SU-DHL-6 (cell line): Measurements from ENCODE around the gene SCN9A.

Experiments used
- H2AFZ ChIP-seq: fragments of 200-600 bp; sonication (generic); 2 replicates; pipeline ENCODE4 v1.6.1; 2014; ENCODE audit warnings: low read depth, mild to moderate bottlenecking, moderate library complexity, mixed read lengths, antibody characterized with exemption, low read length; ENCODE audit not compliant: severe bottlenecking
- H3F3A ChIP-seq: fragments of 200-600 bp; shearing (Covaris generic); 2 replicates; pipeline ENCODE4 v1.6.0; 2016; ENCODE audit warnings: antibody characterized with exemption, mild to moderate bottlenecking; ENCODE audit not compliant: insufficient read depth
- H3K27ac ChIP-seq: fragments of 200-600 bp; sonication (generic); 2 replicates; pipeline ENCODE4 v1.5.1; 2016; ENCODE audit warnings: low read depth, mild to moderate bottlenecking, low read length, moderate library complexity, mixed read lengths
- H3K27me3 ChIP-seq: fragments of 200-600 bp; sonication (generic), shearing (Covaris generic); 2 replicates; pipeline ENCODE4 v1.6.0; 2014; ENCODE audit warnings: mild to moderate bottlenecking, low read length
- H3K36me3 ChIP-seq: fragments of 200-600 bp; sonication (generic); 2 replicates; pipeline ENCODE4 v1.6.1; 2014; ENCODE audit warnings: mild to moderate bottlenecking, low read length, mixed read lengths
- H3K4me2 ChIP-seq: fragments of 300-600, 200-600 bp; shearing (Covaris generic), sonication (generic); 2 replicates; pipeline ENCODE4 v1.6.0; 2014; ENCODE audit warnings: low read length, low read depth, mild to moderate bottlenecking; ENCODE audit not compliant: poor library complexity, severe bottlenecking
- H3K4me3 ChIP-seq: fragments of 200-600 bp; sonication (generic); 2 replicates; pipeline ENCODE4 v1.5.1; 2014; ENCODE audit warnings: antibody characterized with exemption, low read length, mild to moderate bottlenecking, mixed read lengths; ENCODE audit not compliant: insufficient read depth, poor library complexity, severe bottlenecking
- H3K79me2 ChIP-seq: fragments of 200-600 bp; sonication (generic); 2 replicates; pipeline ENCODE4 v1.6.1; 2014; ENCODE audit warnings: mild to moderate bottlenecking, low read length, moderate library complexity; ENCODE audit not compliant: insufficient read depth
- H3K9ac ChIP-seq: fragments of 200-600 bp; sonication (generic); 2 replicates; pipeline ENCODE4 v1.7.0; 2014; ENCODE audit warnings: mild to moderate bottlenecking, low read length
- H3K9me2 ChIP-seq: fragments of 200-600 bp; sonication (generic); replicated peaks from 2 replicates; pipeline ENCODE4 v1.6.1; 2014; ENCODE audit warnings: low read length; ENCODE audit not compliant: insufficient read depth
- H3K9me3 ChIP-seq: fragments of 200-600 bp; sonication (generic); 2 replicates; pipeline ENCODE4 v1.6.1; 2014; ENCODE audit warnings: low read length, mixed read lengths; ENCODE audit not compliant: insufficient read depth
- H4K20me1 ChIP-seq: fragments of 200-600 bp; sonication (generic); 2 replicates; pipeline ENCODE4 v1.6.1; 2014; ENCODE audit warnings: low read depth, mild to moderate bottlenecking, antibody characterized with exemption, low read length, moderate library complexity, mixed read lengths
- EZH2phosphoT487 ChIP-seq: fragments of 200-600 bp; sonication (generic), shearing (Covaris generic); conservative IDR thresholded peaks from 2 replicates; pipeline ENCODE4 v1.6.1; 2018; ENCODE audit warnings: mild to moderate bottlenecking, antibody characterized with exemption, low read length, moderate library complexity, mixed read lengths
- TF ChIP-seq, protein P1 (sequence below): fragments of 200-600 bp; sonication (generic); IDR thresholded peaks from one replicate; pipeline ENCODE4 v1.5.1; 2017; ENCODE audit warnings: antibody characterized with exemption, mild to moderate bottlenecking, low read length, moderate library complexity; ENCODE audit not compliant: insufficient read depth, poor library complexity, severe bottlenecking

Gene SCN9A

DNA sequence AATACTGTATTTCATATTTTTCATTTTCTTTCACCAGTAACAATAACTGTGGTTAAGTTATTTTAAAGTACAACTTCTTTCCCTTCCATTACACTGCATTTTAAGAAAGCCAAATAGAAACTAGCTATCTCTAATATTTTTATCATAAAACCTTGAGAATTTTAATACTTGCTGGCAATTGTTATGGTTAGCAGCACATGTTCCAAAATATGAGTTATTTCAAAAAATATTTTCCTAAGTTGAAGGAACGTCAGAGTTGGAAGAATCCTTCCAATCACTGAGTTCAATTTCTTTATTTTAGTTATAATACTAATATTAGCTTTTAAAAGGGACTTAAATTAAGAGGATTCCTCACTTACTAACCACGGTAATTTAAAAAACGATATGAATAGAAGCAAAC, 68.4 kb downstream of the SCN9A start:
- no peaks in the 10 kb centered on the region for H3K27me3 ChIP-seq
- H4K20me1 ChIP-seq, result no peaks in the 10 kb centered on the region
- no peaks in the 10 kb centered on the region for H3F3A ChIP-seq
- H3K9me3 ChIP-seq, result no peaks in the 10 kb centered on the region
- no peaks in the 10 kb centered on the region for H3K36me3 ChIP-seq
- H3K9ac ChIP-seq, result no peak overlapping the region
- no peak overlapping the region for H3K4me2 ChIP-seq
- no peak overlapping the region for H3K4me3 ChIP-seq
- no peaks in the 10 kb centered on the region for H3K79me2 ChIP-seq
- no peak overlapping the region for H2AFZ ChIP-seq
- no peaks in the 10 kb centered on the region for H3K9me2 ChIP-seq
- TF ChIP-seq, protein P1, sequence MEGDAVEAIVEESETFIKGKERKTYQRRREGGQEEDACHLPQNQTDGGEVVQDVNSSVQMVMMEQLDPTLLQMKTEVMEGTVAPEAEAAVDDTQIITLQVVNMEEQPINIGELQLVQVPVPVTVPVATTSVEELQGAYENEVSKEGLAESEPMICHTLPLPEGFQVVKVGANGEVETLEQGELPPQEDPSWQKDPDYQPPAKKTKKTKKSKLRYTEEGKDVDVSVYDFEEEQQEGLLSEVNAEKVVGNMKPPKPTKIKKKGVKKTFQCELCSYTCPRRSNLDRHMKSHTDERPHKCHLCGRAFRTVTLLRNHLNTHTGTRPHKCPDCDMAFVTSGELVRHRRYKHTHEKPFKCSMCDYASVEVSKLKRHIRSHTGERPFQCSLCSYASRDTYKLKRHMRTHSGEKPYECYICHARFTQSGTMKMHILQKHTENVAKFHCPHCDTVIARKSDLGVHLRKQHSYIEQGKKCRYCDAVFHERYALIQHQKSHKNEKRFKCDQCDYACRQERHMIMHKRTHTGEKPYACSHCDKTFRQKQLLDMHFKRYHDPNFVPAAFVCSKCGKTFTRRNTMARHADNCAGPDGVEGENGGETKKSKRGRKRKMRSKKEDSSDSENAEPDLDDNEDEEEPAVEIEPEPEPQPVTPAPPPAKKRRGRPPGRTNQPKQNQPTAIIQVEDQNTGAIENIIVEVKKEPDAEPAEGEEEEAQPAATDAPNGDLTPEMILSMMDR, result no peak
- TF ChIP-seq EZH2phosphoT487, result no peak
- no peak overlapping the region for H3K27ac ChIP-seq

DNA sequence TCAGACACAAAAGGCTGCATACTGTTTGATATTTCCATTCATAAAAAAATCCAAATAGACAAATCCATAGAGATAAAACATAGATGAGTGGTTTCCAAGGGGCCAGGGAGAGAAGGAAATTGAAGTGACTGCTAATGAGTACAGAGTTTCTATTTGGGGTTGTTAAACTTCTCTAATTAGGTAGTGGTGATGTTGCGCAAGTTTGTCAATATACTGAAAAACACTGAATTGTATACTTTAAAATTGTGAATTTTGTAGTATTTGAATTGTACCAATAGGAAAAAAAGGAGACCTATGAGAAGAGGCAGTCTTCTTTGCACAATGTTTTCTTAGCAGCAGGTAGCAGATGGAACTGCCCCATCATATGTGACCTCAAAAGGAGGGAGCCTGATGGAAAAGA, 71.1 kb downstream of the SCN9A start:
- no peaks in the 10 kb centered on the region for H3K9me3 ChIP-seq
- no peak for TF ChIP-seq EZH2phosphoT487
- TF ChIP-seq, protein P1, result no peak
- no peaks in the 10 kb centered on the region for H3K9me2 ChIP-seq
- no peak overlapping the region for H3K4me3 ChIP-seq
- no peak overlapping the region for H2AFZ ChIP-seq
- H3K27ac ChIP-seq, result no peak overlapping the region
- H3F3A ChIP-seq, result no peaks in the 10 kb centered on the region
- no peaks in the 10 kb centered on the region for H4K20me1 ChIP-seq
- H3K9ac ChIP-seq, result no peak overlapping the region
- no peaks in the 10 kb centered on the region for H3K36me3 ChIP-seq
- no peak overlapping the region for H3K4me2 ChIP-seq
- no peaks in the 10 kb centered on the region for H3K79me2 ChIP-seq
- no peaks in the 10 kb centered on the region for H3K27me3 ChIP-seq

DNA sequence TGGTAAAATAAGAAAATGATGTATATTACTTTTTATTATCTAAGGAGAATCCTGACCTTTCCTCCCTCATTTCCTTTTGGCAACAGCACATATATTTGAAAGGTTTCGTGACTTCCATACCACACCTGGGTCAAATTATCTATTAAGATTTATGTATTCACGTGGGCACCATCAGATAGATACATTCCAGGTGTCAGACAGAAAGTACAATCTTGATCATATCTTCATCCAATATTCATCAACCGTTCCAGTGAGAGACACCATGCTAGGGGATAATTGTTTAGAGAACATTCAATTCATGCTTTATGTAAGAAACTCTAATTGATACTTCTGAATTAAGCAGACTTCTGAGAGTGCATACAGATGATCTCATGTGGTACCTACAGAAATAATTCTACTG, 73.7 kb downstream of the SCN9A start:
- H3F3A ChIP-seq, result no peaks in the 10 kb centered on the region
- no peaks in the 10 kb centered on the region for H3K27me3 ChIP-seq
- H3K9me2 ChIP-seq, result no peaks in the 10 kb centered on the region
- no peaks in the 10 kb centered on the region for H3K36me3 ChIP-seq
- H3K79me2 ChIP-seq, result no peaks in the 10 kb centered on the region
- no peak overlapping the region for H3K9ac ChIP-seq
- H2AFZ ChIP-seq, result no peak overlapping the region
- no peaks in the 10 kb centered on the region for H4K20me1 ChIP-seq
- no peak overlapping the region for H3K4me3 ChIP-seq
- H3K27ac ChIP-seq, result no peak overlapping the region
- no peak overlapping the region for H3K4me2 ChIP-seq
- H3K9me3 ChIP-seq, result no peaks in the 10 kb centered on the region
- TF ChIP-seq EZH2phosphoT487, result no peak
- TF ChIP-seq, protein P1, result no peak
